ENCODE results near the gene IRF3.

- TF ChIP-seq CTCF (IDR thresholded peaks at IDR 0.05): peak in 1 of 2 donors; percentile 5
- no peak for TF ChIP-seq EP300 (IDR thresholded peaks at IDR 0.05)
- no peak for TF ChIP-seq POLR2A (IDR thresholded peaks at IDR 0.05)
- peak in 2 of 3 donors; percentile 2 to 70 for TF ChIP-seq POLR2AphosphoS5 (IDR thresholded peaks at IDR 0.05)
These were observed 10.6 kb upstream of the IRF3 start for GRCh38 chr19:49676136-49676783.
